Endothelial cell of umbilical vein (primary cell): ENCODE results near the gene SNX2. TPM values are rescaled to one million over a fixed set of nuclear protein-coding genes. Genes with fewer than 3 reads are reported as not detected.

Source experiments
- BruUV-seq: library from RNA; stranded (reverse); fragments of 400-500 nt; replicated peaks from 2 replicates; lab custom pipeline; 2021; lab: Mats Ljungman, UMichigan
- CTCF ChIA-PET: fragments of 300-600, 350-600 bp; sonication (Branson Sonifier 250); formaldehyde crosslinking; loops from one replicate; lab custom pipeline; 2021; ENCODE audit warnings: antibody characterized with exemption, inconsistent platforms; lab: Charles Lee
- POLR2A ChIA-PET: fragments of 300-600, 350-600 bp; sonication (Branson Sonifier 250); formaldehyde crosslinking; loops from one replicate; lab custom pipeline; 2021; ENCODE audit warnings: antibody characterized with exemption, inconsistent platforms; lab: Charles Lee
- DNase-seq: peaks from one replicate; pipeline ENCODE4 v3.0.0-alpha.2; 2011; ENCODE audit warnings: low read depth, low spot score
- FAIRE-seq: peaks from 2 replicates; lab custom pipeline; 2011; peaks lifted over from hg19 to GRCh38; lab: Jason Lieb, UNC
- H2AFZ ChIP-seq: 2 replicates; pipeline ENCODE4 v1.6.0; 2012; ENCODE audit warnings: low read depth, low read length, control low read depth, inconsistent platforms
- H3K27ac ChIP-seq: 2 replicates; pipeline ENCODE4 v1.5.1; 2011; ENCODE audit warnings: low read depth, mild to moderate bottlenecking, control low read depth, low read length, moderate library complexity; ENCODE audit not compliant: insufficient read depth
- H3K27me3 ChIP-seq, 2 experiments: 2 replicates each; pipeline versions ENCODE4 v1.6.0 to v1.6.1; 2011; ENCODE audit warnings: low read length in 2 of 2, mixed read lengths in 1 of 2; ENCODE audit not compliant: control insufficient read depth in 2 of 2, insufficient read depth in 2 of 2
- H3K36me3 ChIP-seq, 2 experiments: 2 replicates in 1 of 2; 3 replicates in 1 of 2; pipeline ENCODE4 v1.5.1; 2011; ENCODE audit warnings: low read length in 2 of 2, mild to moderate bottlenecking in 1 of 2, moderate library complexity in 1 of 2; ENCODE audit not compliant: control insufficient read depth in 2 of 2, insufficient read depth in 2 of 2; ENCODE audit errors: extremely low read depth in 1 of 2
- H3K4me1 ChIP-seq: 3 replicates; pipeline ENCODE4 v1.5.1; 2011; ENCODE audit warnings: mild to moderate bottlenecking, low read length; ENCODE audit not compliant: control insufficient read depth, insufficient read depth; ENCODE audit errors: extremely low read depth
- H3K4me2 ChIP-seq: 2 replicates; pipeline ENCODE4 v1.6.1; 2011; ENCODE audit warnings: low read length, control low read depth, mixed read lengths; ENCODE audit not compliant: insufficient read depth
- H3K4me3 ChIP-seq, 3 experiments: fragments of 200-600 bp in 1 of 3; sonication (generic), shearing (Covaris generic) in 1 of 3; replicated peaks in 1 of 3; 2 replicates each; pipeline ENCODE4 v1.5.1; 2011 to 2016; ENCODE audit warnings: control low read depth in 3 of 3, low read length in 3 of 3, mild to moderate bottlenecking in 2 of 3, inconsistent platforms in 1 of 3, low read depth in 1 of 3, moderate library complexity in 1 of 3; ENCODE audit not compliant: insufficient read depth in 1 of 3
- H3K79me2 ChIP-seq: 2 replicates; pipeline ENCODE4 v1.6.0; 2012; ENCODE audit warnings: low read length, inconsistent platforms; ENCODE audit not compliant: control insufficient read depth, insufficient read depth
- H3K9ac ChIP-seq: replicated peaks from 2 replicates; pipeline ENCODE3; 2011; ENCODE audit warnings: low read length, control low read depth; ENCODE audit not compliant: insufficient read depth; ENCODE audit errors: extremely low read depth
- H3K9me1 ChIP-seq: replicated peaks from 3 replicates; pipeline ENCODE4 v1.6.0; 2011; ENCODE audit warnings: mild to moderate bottlenecking, low read length; ENCODE audit not compliant: control insufficient read depth, insufficient read depth; ENCODE audit errors: extremely low read depth
- H3K9me3 ChIP-seq: replicated peaks from 2 replicates; pipeline ENCODE4 v1.5.1; 2012; ENCODE audit warnings: low read length, inconsistent platforms; ENCODE audit not compliant: control insufficient read depth, insufficient read depth
- H4K20me1 ChIP-seq: replicated peaks from 2 replicates; pipeline ENCODE3; 2011; ENCODE audit warnings: mild to moderate bottlenecking, low read length; ENCODE audit not compliant: control insufficient read depth, insufficient read depth; ENCODE audit errors: extremely low read depth
- EZH2 ChIP-seq: IDR thresholded peaks from 2 replicates; pipeline ENCODE4 v1.6.1; 2012; ENCODE audit warnings: borderline replicate concordance, low read depth, mild to moderate bottlenecking, moderate library complexity, low read length, inconsistent platforms; ENCODE audit not compliant: severe bottlenecking
- FOS ChIP-seq: IDR thresholded peaks from 2 replicates; pipeline ENCODE4 v1.6.1; 2011; ENCODE audit warnings: mild to moderate bottlenecking, low read length, moderate library complexity, borderline replicate concordance; ENCODE audit not compliant: insufficient read depth
- JUN ChIP-seq: IDR thresholded peaks from 2 replicates; pipeline ENCODE4 v1.6.1; 2011; ENCODE audit warnings: borderline replicate concordance, low read depth; ENCODE audit not compliant: insufficient read length, insufficient read depth
- MYC ChIP-seq: IDR thresholded peaks from one replicate; pipeline ENCODE4 v1.6.1; 2011; ENCODE audit warnings: mild to moderate bottlenecking, low read depth, low read length
- POLR2A ChIP-seq: IDR thresholded peaks from 2 replicates; pipeline ENCODE4 v1.6.1; 2012; ENCODE audit warnings: low read depth, mild to moderate bottlenecking, control low read depth, low read length
- POLR2AphosphoS5 ChIP-seq: IDR thresholded peaks from 2 replicates; pipeline ENCODE4 v1.6.1; 2012; ENCODE audit warnings: low read depth, mild to moderate bottlenecking, control low read depth, low read length, moderate library complexity; ENCODE audit not compliant: insufficient read depth
- dilution Hi-C: fragments of 300-500 bp; cut with MboI; formaldehyde crosslinking; loops from one replicate; pipeline ENCODE4 v1.15.0; 2019; ENCODE audit warnings: low sequenced_read_pairs; ENCODE audit not compliant: extremely low pct_ligation_motif_present
- intact Hi-C: fragments of 100-400 bp; cut with micrococcal nuclease; formaldehyde crosslinking; loops from one replicate; pipeline ENCODE4 v1.10.0; 2022
- polyA plus RNA-seq, 4 experiments: library from polyadenylated mRNA; depleted of rRNA in 3 of 4; stranded (reverse) in 3 of 4; unstranded in 1 of 4; fragments of >200 nt; gene quantifications; 2 replicates each; pipeline versions ENCODE4 v1.2.1 to v1.2.3, GENCODE V29; 2011 to 2012; ENCODE audit warnings: missing spikeins in 1 of 4
- total RNA-seq: library from RNA; stranded (reverse); gene quantifications from 2 replicates; pipeline ENCODE4 v1.2.3, GENCODE V29; 2021
- TF ChIP-seq, protein P1 (sequence below), 2 donors: IDR thresholded peaks; 1 replicate in 1 of 2; 2 replicates in 1 of 2; pipeline ENCODE4 v1.5.1; 2011; ENCODE audit warnings: low read length in 2 of 2, mild to moderate bottlenecking in 2 of 2, moderate library complexity in 2 of 2, control low read depth in 1 of 2, inconsistent platforms in 1 of 2, low read depth in 1 of 2; ENCODE audit not compliant: insufficient read depth in 1 of 2; ENCODE audit errors: extremely low read depth in 1 of 2

SNX2 gene
- total and polyA plus RNA-seq, 2 donors (not counting 3 experiments of a cell fraction or from before 2014, with no cell fraction given) = 14.4 to 51.2 TPM

DNA sequence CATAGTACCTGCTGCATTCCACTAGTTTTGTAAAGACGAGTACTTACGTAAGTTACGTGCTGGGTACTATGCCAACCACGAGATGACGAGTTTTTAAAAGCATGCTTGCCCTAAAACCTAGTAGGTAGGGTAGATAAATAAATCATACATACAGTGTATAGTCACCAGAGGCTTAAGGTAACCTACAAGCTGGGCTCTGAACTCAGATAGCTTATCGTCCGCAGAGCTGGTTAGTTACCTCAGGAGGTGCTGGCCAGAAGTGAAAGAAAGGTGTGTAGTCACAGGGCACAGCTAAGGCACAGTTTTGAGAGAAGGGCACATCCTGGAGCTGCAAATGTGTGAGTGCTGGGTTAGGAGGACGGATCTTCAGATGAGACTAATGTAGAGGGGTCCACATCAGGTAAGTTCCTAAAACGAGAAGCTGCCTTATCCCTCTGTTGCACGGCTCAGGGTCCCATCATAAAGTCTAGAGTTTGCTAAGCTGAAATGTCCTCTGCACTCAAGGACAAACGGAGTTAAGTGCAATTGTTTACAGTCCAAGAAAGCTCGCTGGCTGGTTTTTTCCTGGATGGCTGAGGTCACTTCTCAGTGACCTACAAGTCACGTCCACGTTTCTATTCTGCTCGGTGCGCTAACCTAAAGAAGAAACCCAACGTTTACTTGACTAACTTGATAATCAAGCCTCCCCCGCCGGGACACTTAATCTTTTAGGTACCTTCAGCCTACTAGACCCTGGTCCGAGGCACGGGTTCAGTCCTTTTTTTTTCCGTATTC, 69.4 kb downstream of the SNX2 start:
- no TSS peak for BruUV-seq
- CTCF ChIA-PET = interaction anchor here (0.9 to 3.6 kb wide), 2 partner anchors 14 to 141 kb away, joined by 3 to 21 read pairs; no protein-coding TSS in a partner anchor
- H3K4me3 ChIP-seq = peak overlapping the region; percentile 71 to 93 (median 76)
- TF ChIP-seq JUN = no peak
- TF ChIP-seq POLR2AphosphoS5 = no peak
- no peak for TF ChIP-seq MYC
- TF ChIP-seq, protein P1, sequence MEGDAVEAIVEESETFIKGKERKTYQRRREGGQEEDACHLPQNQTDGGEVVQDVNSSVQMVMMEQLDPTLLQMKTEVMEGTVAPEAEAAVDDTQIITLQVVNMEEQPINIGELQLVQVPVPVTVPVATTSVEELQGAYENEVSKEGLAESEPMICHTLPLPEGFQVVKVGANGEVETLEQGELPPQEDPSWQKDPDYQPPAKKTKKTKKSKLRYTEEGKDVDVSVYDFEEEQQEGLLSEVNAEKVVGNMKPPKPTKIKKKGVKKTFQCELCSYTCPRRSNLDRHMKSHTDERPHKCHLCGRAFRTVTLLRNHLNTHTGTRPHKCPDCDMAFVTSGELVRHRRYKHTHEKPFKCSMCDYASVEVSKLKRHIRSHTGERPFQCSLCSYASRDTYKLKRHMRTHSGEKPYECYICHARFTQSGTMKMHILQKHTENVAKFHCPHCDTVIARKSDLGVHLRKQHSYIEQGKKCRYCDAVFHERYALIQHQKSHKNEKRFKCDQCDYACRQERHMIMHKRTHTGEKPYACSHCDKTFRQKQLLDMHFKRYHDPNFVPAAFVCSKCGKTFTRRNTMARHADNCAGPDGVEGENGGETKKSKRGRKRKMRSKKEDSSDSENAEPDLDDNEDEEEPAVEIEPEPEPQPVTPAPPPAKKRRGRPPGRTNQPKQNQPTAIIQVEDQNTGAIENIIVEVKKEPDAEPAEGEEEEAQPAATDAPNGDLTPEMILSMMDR (IDR thresholded peaks at IDR 0.05; ENCODE audit: extremely low read depth in 1 of 2, insufficient read depth in 1 of 2, low read depth in 1 of 2, low read length in 2 of 2) = no peak
- TF ChIP-seq FOS = no peak
- no peak for TF ChIP-seq POLR2A
- TF ChIP-seq EZH2 = no peak
- no peaks in the 10 kb centered on the region for H3K9me3 ChIP-seq
- no peaks in the 10 kb centered on the region for H3K9me1 ChIP-seq
- H4K20me1 ChIP-seq = no peaks in the 10 kb centered on the region
- peaks cover 14% of the 10 kb centered on the region for H3K4me1 ChIP-seq
- peak; percentile 18 for FAIRE-seq
- dilution Hi-C loops (no loop called here), intact Hi-C loops (loop anchor here (2.0 to 10.0 kb wide), 4 partner anchors 192 to 670 kb away; partner anchors contain the start of genes CSNK1G3 and PPIC)
- no peak overlapping the region for H3K27ac ChIP-seq
- POLR2A ChIA-PET = interaction anchor here (0.6 kb wide), 1 partner anchor 365 kb away, joined by 3 read pairs; no protein-coding TSS in a partner anchor
- H3K4me2 ChIP-seq = peak overlapping the region; percentile 57
- no peaks in the 10 kb centered on the region for H3K27me3 ChIP-seq
- no peaks in the 10 kb centered on the region for H3K79me2 ChIP-seq
- DNase-seq = peak; percentile 14
- peak overlapping the region; percentile 80 for H3K9ac ChIP-seq
- H3K36me3 ChIP-seq = no peaks in the 10 kb centered on the region
- H2AFZ ChIP-seq = peak overlapping the region; percentile 89
